Loucy (cell line): ENCODE data around the gene GSTT2B.
"Not testable (repeated sequence)": the region's sequence is repeated elsewhere in the genome, so short reads cannot be mapped to it uniquely, and the experiment has no call there.

Source experiments
- H2AFZ ChIP-seq: fragments of 200-600 bp; sonication (generic); 2 replicates; pipeline ENCODE4 v1.6.0; 2016; ENCODE audit warnings: antibody characterized with exemption, mild to moderate bottlenecking, low read length, moderate library complexity
- H3F3A ChIP-seq: fragments of 200-600 bp; 2 replicates; pipeline ENCODE4 v1.6.0; 2016; ENCODE audit warnings: antibody characterized with exemption, low read depth, mild to moderate bottlenecking
- H3K27me3 ChIP-seq: fragments of 200-600 bp; sonication (generic); 2 replicates; pipeline ENCODE4 v1.6.1; 2014; ENCODE audit warnings: low read length, mild to moderate bottlenecking; ENCODE audit not compliant: insufficient read depth, poor library complexity, severe bottlenecking
- H3K36me3 ChIP-seq: fragments of 200-600 bp; sonication (generic); 2 replicates; pipeline ENCODE4 v1.6.1; 2016; ENCODE audit warnings: low read length; ENCODE audit not compliant: insufficient read depth
- H3K4me1 ChIP-seq: fragments of 200-600 bp; sonication (generic); 2 replicates; pipeline ENCODE4 v1.5.1; 2014; ENCODE audit warnings: low read length, mild to moderate bottlenecking; ENCODE audit not compliant: insufficient read depth, poor library complexity, severe bottlenecking
- H3K4me2 ChIP-seq: fragments of 200-600 bp; sonication (generic); 2 replicates; pipeline ENCODE4 v1.6.0; 2014; ENCODE audit warnings: antibody characterized with exemption, low read length, low read depth, mild to moderate bottlenecking; ENCODE audit not compliant: poor library complexity, severe bottlenecking
- H3K4me3 ChIP-seq: fragments of 200-600 bp; sonication (generic); 2 replicates; pipeline ENCODE4 v1.5.1; 2014; ENCODE audit warnings: low read length, mild to moderate bottlenecking, mixed read lengths; ENCODE audit not compliant: poor library complexity, severe bottlenecking
- H3K79me2 ChIP-seq: fragments of 200-600 bp; sonication (generic); 2 replicates; pipeline ENCODE4 v1.6.1; 2014; ENCODE audit warnings: low read length; ENCODE audit not compliant: insufficient read depth
- H3K9ac ChIP-seq: fragments of 200-600 bp; sonication (generic); 2 replicates; pipeline ENCODE4 v1.6.0; 2014; ENCODE audit warnings: mild to moderate bottlenecking, low read depth, low read length, moderate library complexity; ENCODE audit not compliant: poor library complexity, severe bottlenecking
- H3K9me2 ChIP-seq: fragments of 200-600 bp; sonication (generic); replicated peaks from 2 replicates; pipeline ENCODE4 v1.6.1; 2016; ENCODE audit warnings: low read depth, low read length, mixed read lengths
- H3K9me3 ChIP-seq: fragments of 200-600 bp; sonication (generic); 2 replicates; pipeline ENCODE4 v1.6.1; 2014; ENCODE audit warnings: mild to moderate bottlenecking, antibody characterized with exemption, low read length, low read depth; ENCODE audit not compliant: insufficient read depth
- H4K20me1 ChIP-seq: fragments of 200-600 bp; sonication (generic); 2 replicates; pipeline ENCODE4 v1.6.0; 2014; ENCODE audit warnings: antibody characterized with exemption, low read length, mild to moderate bottlenecking; ENCODE audit not compliant: insufficient read depth, poor library complexity, severe bottlenecking
- EZH2phosphoT487 ChIP-seq: fragments of 200-600 bp; IDR thresholded peaks from 2 replicates; pipeline ENCODE4 v1.6.1; 2018; ENCODE audit warnings: antibody characterized with exemption, mild to moderate bottlenecking, moderate library complexity, borderline replicate concordance
- TF ChIP-seq, protein P1 (sequence below): fragments of 200-600 bp; sonication (generic); conservative IDR thresholded peaks from 2 replicates; pipeline ENCODE4 v1.5.1; 2014; ENCODE audit warnings: mild to moderate bottlenecking, antibody characterized with exemption, low read length

The GSTT2B gene

DNA sequence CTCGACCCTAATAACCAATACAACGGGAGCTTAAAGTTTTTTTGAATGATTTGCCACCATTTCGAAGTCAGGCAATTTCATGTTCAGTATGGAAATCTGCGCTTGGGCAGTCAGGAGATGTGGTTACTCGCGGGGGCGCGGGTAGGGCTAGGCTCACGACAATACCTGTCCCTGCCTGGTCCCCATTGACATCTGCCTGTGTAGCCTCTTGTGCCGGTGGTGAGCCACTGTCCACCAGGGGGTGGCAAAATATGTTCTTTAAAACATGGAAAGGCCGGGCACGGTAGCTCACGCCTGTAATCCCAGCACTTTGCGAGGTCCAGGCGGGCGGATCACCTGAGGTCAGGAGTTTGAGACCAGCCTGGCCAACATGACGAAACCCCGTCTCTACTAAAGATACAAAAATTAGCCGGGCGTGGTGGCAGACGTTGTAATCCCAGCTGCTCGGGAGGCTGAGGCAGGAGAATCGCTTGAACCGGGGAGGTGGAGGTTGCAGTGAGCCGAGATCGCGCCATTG lies 13.9 kb upstream of the GSTT2B start:
- H3K9ac ChIP-seq, H3K4me1 ChIP-seq, H2AFZ ChIP-seq, H3K4me3 ChIP-seq, H3K9me3 ChIP-seq, H3K27me3 ChIP-seq, H4K20me1 ChIP-seq, H3F3A ChIP-seq, H3K4me2 ChIP-seq, H3K9me2 ChIP-seq: not testable (repeated sequence)
- peaks cover 22% of the 10 kb centered on the region for H3K79me2 ChIP-seq
- H3K36me3 ChIP-seq: peaks cover 19% of the 10 kb centered on the region; the same call in 1 of the 2 replicates

GRCh38 chr22:23974345-23974744 lies 13.3 kb upstream of the GSTT2B start, which contains the start of gene DDT:
TSS of gene DDT (minus strand) at chr22:23974441. CDS start at chr22:23974414, 27 bp downstream.
- peaks cover 14% of the 10 kb centered on the region for H4K20me1 ChIP-seq
- not testable (repeated sequence) for H2AFZ ChIP-seq

GRCh38 chr22:23971927-23972326 lies 10.9 kb upstream of the GSTT2B start:
- Histone ChIP-seq H4K20me1 (peaks cover 14% of the 10 kb centered on the region), H3K4me1 (peaks cover 12% of the 10 kb centered on the region), H3K79me2 (peaks cover 32% of the 10 kb centered on the region), H3K9ac (peak overlapping the region; percentile 7), H3K4me3 (peak overlapping the region; percentile 21), H3K4me2 (peak overlapping the region; percentile 14), H3K36me3 (peaks cover 28% of the 10 kb centered on the region; the same call in 1 of the 2 replicates)
- H3F3A ChIP-seq, H2AFZ ChIP-seq, H3K9me2 ChIP-seq, H3K9me3 ChIP-seq, H3K27me3 ChIP-seq: not testable (repeated sequence)

More at GRCh38 chr22:23974345-23974744, 13.3 kb upstream of the GSTT2B start, which contains the start of gene DDT:
- Histone ChIP-seq H3K36me3 (peaks cover 24% of the 10 kb centered on the region; the same call in 1 of the 2 replicates), H3K79me2 (peaks cover 27% of the 10 kb centered on the region)
- not testable (repeated sequence) for H3K27me3 ChIP-seq, H3K9me2 ChIP-seq, H3K4me1 ChIP-seq, H3K9ac ChIP-seq, H3F3A ChIP-seq, H3K4me3 ChIP-seq, H3K4me2 ChIP-seq, H3K9me3 ChIP-seq

DNA sequence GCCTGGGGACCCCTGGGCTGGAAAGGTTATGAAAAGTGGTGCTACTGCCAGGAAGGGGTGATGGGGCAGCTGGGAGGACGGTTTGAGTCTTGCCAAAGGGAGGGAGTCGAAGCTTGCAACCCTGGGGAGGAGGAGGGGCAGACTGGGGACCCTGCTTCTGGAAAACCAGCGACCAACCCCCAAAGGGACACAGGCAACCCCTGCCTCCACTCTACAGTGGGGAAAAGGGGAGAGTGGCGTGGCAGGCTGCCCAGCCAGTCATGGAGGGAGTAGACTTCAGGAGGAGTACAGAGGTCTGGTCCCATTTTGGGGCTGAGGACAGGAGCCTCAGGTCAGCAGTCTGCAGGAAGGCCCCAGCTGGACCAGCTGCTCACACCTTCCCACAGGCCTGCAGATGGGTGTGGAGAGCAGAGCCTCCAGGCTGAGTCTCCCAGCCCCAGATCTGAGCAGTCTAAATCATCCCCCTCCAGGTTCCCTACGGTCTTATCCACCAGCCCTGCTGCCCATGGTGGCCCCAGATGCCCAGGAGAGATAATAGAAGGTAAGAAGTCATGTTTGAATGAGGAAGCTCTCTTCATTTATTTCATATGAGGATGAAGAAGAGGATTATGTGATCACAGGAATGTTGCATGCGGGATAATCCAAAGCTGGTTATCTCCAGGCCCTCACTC lies 10.0 kb upstream of the GSTT2B start:
- no peak for TF ChIP-seq EZH2phosphoT487
- TF ChIP-seq, protein P1, sequence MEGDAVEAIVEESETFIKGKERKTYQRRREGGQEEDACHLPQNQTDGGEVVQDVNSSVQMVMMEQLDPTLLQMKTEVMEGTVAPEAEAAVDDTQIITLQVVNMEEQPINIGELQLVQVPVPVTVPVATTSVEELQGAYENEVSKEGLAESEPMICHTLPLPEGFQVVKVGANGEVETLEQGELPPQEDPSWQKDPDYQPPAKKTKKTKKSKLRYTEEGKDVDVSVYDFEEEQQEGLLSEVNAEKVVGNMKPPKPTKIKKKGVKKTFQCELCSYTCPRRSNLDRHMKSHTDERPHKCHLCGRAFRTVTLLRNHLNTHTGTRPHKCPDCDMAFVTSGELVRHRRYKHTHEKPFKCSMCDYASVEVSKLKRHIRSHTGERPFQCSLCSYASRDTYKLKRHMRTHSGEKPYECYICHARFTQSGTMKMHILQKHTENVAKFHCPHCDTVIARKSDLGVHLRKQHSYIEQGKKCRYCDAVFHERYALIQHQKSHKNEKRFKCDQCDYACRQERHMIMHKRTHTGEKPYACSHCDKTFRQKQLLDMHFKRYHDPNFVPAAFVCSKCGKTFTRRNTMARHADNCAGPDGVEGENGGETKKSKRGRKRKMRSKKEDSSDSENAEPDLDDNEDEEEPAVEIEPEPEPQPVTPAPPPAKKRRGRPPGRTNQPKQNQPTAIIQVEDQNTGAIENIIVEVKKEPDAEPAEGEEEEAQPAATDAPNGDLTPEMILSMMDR: no peak
- no peak overlapping the region for H2AFZ ChIP-seq
- peaks cover 14% of the 10 kb centered on the region for H4K20me1 ChIP-seq
- H3K4me1 ChIP-seq: peaks cover 12% of the 10 kb centered on the region
- no peak overlapping the region for H3K4me3 ChIP-seq
- H3F3A ChIP-seq: no peaks in the 10 kb centered on the region
- H3K4me2 ChIP-seq: peak overlapping the region; percentile 57
- H3K9me2 ChIP-seq: no peaks in the 10 kb centered on the region
- H3K79me2 ChIP-seq: peaks cover 32% of the 10 kb centered on the region
- peaks cover 28% of the 10 kb centered on the region; the same call in 1 of the 2 replicates for H3K36me3 ChIP-seq
- no peaks in the 10 kb centered on the region for H3K27me3 ChIP-seq
- H3K9me3 ChIP-seq: no peaks in the 10 kb centered on the region
- H3K9ac ChIP-seq: no peak overlapping the region
